ENCODE results near the gene PLCB4. TPM values are rescaled to one million over a fixed set of nuclear protein-coding genes. Genes with fewer than 3 reads are reported as not detected.

PLCB4 gene
- total RNA-seq, 1 experiment from 2014 or later = 10.1 TPM

- Mint-ChIP-seq H3K9me3 (no peaks in the 10 kb centered on the region), H3K27ac (peak overlapping the region in 2 of 3 experiments; percentile 27 to 81; a peak in 2 of 7 replicates), H3K4me1 (peaks cover 2 to 3% of the 10 kb centered on the region in 2 experiments; a peak in 1 of 4 replicates), H3K36me3 (ENCODE audit: insufficient read depth in 1 of 3, low read depth in 3 of 3) (no peaks in the 10 kb centered on the region), H3K27me3 (ENCODE audit: low read depth) (no peaks in the 10 kb centered on the region), H3K4me3 (no peak overlapping the region)
- Histone ChIP-seq H4K20me1 (ENCODE audit: control insufficient read depth, insufficient read depth, insufficient read length) (no peaks in the 10 kb centered on the region), H3K18ac (ENCODE audit: insufficient read length, low read depth, low read length) (no peak overlapping the region), H3K4me1 (ENCODE audit: insufficient read depth, low read length) (no peaks in the 10 kb centered on the region), H3K27me3 (ENCODE audit: insufficient read depth, low read length) (no peaks in the 10 kb centered on the region), H4K5ac (ENCODE audit: insufficient read length, low read depth, low read length) (no peak overlapping the region), H3K4ac (ENCODE audit: low read depth, low read length) (no peak overlapping the region), H3K27ac (ENCODE audit: insufficient read length, low read depth, low read length) (no peak overlapping the region), H2BK20ac (ENCODE audit: low read depth, low read length, poor library complexity, severe bottlenecking) (no peak overlapping the region), H4K91ac (ENCODE audit: insufficient read length, low read depth, low read length) (no peak overlapping the region), H3T11ph (ENCODE audit: low read length) (no peak overlapping the region), H2BK5ac (ENCODE audit: insufficient read length, low read length) (no peak overlapping the region), H4K8ac (replicated peaks; ENCODE audit: insufficient read length, low read depth, low read length) (no peak overlapping the region), H3K79me2 (ENCODE audit: insufficient read depth, low read length) (no peaks in the 10 kb centered on the region), H3K9me3 (ENCODE audit: control insufficient read depth, low read depth, low read length) (no peaks in the 10 kb centered on the region), H3K23me2 (ENCODE audit: insufficient read length, low read depth, low read length, poor library complexity, severe bottlenecking) (no peaks in the 10 kb centered on the region), H3K23ac (ENCODE audit: insufficient read length, low read depth, low read length) (no peak overlapping the region), H3K56ac (ENCODE audit: insufficient read length, low read depth, low read length) (no peak overlapping the region), H2BK15ac (ENCODE audit: low read depth, low read length) (no peak overlapping the region), H3K14ac (ENCODE audit: insufficient read depth, low read length) (no peak overlapping the region), H2AK5ac (ENCODE audit: insufficient read length, low read length) (no peak overlapping the region), H3K4me2 (ENCODE audit: insufficient read depth, insufficient read length, low read length) (no peak overlapping the region), H3K9ac (ENCODE audit: extremely low read depth, insufficient read length, low read length) (no peak overlapping the region), H2BK120ac (ENCODE audit: low read depth, low read length, poor library complexity, severe bottlenecking) (no peak overlapping the region), H3K79me1 (ENCODE audit: insufficient read depth, low read depth, low read length, poor library complexity, severe bottlenecking) (no peaks in the 10 kb centered on the region), H2AFZ (ENCODE audit: low read length) (no peak overlapping the region), H2BK12ac (ENCODE audit: insufficient read length, low read depth, low read length) (no peak overlapping the region)
- no CpG with 5 or more reads among the region's 3 CpGs for WGBS (ENCODE audit: extremely low coverage, insufficient read length, low lambda C conversion rate)
- no peak for DNase-seq
- no peak for TF ChIP-seq CTCF (conservative IDR thresholded peaks at IDR 0.05)
These were observed 279.4 kb downstream of the PLCB4 start for GRCh38 chr20:9348316-9348715.
